OCI-M2 (cell line): ENCODE results near the gene AKAP8.
"Not testable (repeated sequence)": the region's sequence is repeated elsewhere in the genome, so short reads cannot be mapped to it uniquely, and the experiment has no call there.

ENCODE experiments used
- DNase-seq: peaks from one replicate; lab custom pipeline; 2025; ENCODE audit not compliant: unreplicated experiment; lab: John Stamatoyannopoulos, UW

Gene AKAP8

DNA sequence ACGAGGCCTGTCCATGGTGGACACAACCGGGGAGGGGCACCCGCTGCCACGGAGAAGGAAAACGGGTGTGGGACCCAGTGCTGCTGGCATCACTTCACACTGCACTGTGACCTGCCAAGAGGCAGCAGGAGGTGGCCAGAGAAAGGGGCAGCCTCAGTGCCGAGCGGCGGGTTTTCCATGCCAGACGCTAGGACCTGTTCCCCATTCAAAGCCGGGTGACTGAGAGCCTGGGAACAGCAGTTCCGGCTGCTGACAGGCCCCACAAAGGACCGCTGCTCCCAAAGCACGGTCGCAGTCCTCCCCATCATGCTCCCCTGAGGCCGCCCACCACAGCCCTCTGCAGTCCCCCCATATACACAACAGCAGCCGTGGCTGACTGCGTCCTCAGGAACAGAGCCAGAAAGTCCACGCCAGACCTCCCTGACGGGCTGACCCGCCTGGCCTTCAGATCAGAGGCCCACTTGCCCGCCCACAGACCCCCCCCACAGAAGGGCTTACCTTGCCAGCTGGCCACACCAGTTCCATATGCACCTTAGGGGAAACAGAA lies 5.4 kb downstream of the AKAP8 start:
- no peak for DNase-seq

DNA sequence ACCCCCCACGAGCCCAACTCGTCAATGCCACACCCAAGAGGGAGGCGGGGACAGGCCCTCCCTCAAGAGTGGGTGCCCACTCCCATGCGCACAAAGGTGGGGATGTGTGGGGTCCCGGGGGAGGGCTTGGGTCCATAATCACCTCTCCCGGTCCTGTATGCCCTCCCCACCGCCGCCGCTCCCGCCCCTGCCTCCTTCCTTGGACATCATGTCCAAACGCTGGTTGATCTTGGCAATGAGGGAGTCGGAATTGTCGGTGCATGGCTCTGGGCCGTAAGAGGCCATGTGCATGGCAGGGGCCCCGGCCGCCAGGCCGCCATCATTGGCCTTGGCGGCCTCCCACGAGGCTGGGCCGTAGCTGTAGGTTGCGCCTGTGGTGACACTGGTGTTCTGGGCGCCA lies 5.9 kb downstream of the AKAP8 start:
- no peak for DNase-seq

DNA sequence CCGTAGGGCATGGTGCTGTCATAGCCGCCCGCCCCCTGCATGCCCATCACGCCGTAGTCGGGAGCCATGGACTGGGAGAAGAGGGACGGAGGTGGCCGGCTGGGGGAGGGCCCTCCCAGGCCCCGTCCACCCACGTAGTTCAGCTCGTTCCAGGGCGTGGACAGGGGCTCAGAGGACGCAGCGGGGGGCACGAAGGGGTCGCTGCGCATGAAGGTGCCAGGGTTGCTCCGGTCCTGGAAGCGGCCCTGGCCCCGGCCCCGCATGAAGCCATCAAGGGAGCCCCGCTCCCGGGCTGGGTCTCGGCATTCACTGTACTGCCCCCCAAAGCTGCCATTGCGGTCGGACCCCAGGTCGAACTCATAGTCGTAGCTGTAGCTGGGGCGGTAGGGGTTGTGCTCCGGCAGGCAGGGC lies 6.7 kb downstream of the AKAP8 start:
- no peak for DNase-seq

DNA sequence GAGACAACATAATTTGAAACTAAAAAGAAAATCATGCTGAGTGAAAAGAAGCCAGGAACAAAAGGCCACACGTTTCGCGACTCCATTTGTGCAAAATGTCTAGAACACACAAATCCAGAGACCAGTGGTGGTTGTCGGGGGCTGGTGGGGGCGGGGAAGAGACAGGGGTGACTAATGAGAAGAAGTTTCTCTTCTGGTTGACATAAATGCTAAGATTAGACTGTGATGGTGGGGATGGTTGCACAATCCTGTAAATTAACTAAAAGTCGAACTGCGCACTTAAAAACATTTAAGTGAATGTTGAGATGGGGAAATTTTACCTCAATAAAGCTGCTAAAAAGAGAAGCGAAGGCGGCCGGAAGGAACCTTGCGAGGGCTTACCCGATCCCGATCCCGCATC lies 7.1 kb downstream of the AKAP8 start:
- no peak for DNase-seq

DNA sequence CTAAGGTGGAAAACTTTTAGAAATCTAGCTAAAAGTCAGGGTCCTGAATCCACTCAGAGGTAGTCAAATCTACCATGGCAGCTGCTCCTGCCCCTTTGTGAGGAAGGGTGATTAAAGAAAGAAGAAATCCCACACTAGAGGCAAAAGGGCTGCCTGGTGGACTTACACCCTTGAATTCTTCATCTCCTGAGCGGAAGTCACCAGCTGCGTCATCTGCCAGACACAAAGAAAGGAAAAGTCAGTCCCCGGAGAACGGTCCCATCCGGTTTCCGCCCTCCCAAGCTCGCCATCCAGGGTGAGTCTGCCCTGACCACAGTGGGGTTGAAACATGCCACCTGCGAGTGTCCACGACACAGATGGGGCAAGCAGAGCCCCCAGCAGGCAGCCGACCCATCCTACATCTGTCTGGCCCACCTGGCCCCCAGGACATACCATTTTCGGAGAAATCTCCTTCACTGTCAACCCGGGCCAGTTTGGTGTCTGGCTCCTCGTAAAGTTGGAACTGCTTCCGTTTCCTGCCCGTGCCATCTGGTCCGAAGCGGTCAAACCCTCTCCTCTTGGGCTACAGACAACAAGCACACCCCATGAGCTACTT lies 7.7 kb downstream of the AKAP8 start:
- DNase-seq = no peak

DNA sequence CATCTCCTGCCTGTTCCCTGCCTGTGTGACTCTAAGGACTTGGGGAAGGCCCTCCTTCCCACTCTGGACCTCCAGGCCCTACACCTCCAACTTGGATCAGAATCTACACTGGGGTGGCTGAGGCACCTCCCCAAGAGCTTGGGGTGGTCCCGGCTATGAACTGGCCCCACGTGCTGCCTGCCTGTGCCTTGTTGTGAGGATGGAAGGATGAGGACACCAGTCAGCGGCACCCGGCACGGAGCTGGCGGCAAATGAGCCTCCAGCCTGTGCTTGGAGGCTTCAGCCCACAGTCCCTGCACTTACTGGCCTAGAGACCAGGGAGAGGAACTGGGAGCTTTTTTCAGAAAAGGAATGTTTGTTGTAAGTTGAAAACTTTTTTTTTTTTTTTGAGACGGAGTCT lies 8.5 kb downstream of the AKAP8 start:
- DNase-seq = no peak

DNA sequence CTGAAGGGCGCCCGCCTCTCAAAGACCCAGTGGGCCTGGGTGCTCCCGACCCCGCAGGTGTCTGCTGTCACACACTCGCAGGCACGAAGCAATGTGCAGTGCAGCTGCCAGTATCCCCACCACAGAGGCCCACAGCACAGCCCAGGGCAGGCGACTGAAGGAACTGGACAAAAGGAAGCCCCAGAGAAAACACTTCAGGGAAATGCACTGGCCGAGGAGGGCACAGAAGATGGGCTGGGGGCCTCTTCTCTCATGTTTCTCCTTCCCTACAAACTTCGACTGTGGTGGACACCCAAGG lies 10.0 kb downstream of the AKAP8 start:
- no peak for DNase-seq

DNA sequence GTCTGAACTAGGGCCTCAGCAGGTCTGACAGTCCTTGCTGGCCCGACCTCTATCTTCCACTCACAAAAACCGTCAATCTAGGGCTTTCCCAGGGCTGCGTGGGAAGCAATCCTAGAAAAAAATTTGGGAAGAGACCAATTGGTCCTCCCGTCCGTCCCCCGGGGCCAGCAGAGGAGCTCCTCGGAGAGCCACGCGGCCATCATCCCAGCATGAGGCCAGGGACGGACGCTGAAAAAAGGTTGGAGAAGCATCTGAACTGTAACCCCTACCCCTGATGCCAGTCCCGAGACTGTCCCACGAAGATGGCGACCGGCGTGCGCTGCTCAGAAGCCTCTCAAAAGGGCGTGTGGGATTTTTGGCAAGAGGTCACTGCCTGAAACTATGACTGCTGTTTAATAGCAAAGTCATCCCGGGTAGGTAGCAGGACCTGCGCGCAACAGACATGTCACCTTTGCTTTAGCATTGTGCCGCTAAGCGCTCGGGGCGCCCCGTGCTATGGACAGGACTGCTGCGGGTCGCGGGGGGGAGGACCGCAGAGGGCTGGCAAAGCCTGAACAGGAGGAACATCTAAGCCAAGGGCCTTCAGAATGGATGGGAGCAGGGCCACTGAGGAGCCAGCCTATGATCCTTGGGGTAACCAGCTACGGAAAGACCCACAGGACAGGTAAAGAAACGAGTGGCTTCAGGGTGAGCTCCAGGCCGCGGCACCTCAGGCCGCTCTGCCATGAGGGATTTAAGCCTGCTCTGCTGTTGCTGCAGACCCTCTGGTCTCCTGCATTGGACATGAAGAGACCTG lies 10.6 kb downstream of the AKAP8 start:
- no peak for DNase-seq

DNA sequence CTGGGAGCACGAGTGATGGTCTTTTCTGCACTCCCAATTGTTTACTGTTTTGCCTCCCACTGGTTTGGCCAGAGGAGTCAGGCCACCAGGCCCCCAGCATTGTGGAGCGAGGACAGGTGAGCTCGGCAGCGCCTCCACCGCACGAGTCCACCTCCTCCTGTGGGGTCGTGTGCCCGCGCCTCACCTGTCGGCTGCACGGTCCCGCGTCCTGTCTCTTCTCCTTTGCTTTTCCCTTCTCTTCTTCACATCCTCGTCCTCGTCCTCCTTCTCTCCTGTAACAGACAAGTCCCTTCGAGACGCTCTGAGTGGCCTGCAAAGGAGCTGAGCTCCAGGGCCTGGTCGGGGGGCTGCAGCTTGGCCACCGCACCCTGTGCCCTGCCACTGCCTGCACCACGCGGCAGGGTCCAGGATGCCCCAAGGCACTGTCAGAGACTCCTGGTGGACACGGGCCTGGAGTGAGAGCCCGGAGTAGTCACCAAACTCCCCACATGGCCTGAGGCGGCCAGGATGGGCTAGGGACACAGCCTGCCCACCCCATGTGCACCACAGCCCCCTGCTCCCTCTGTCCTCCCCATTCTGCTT lies 11.4 kb downstream of the AKAP8 start:
- no peak for DNase-seq

DNA sequence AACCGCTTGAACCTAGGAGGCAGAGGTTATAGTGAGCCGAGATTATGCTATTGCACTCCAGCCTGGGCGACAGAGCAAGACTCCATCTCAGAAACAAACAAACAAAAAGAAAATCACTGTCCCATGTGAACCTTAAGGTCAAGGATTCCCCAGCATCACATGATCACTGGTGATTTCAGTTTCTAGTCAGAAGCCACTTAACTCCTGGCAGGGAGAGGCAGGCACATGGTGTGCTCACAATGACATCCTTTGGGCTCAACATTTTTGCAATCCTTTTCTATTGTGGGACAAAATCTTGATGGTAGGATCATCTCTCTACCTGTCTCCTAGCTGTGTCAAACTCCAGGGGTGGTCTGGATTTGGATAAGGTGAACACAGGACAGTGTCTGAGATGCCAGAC lies 12.1 kb downstream of the AKAP8 start:
- DNase-seq = no peak

DNA sequence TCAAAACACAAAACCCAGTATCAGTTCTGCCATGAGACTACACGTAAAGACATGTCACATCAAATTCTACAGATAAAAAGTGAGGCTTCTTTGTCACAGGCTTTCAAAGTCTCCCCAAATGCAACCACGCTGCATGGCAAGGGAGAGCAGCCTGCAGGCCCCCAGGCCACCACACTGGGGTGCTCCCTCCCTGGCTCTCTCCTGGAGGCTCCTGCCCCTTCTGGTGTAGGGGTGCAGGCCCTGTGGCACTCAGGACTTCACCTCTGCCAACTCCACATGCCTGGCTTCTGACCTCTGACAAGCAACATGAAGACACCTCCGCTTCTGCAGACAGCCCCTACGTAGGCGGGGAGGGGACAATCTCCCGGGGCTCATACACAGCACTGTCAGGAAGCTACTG lies 14.3 kb downstream of the AKAP8 start:
- DNase-seq = no peak

DNA sequence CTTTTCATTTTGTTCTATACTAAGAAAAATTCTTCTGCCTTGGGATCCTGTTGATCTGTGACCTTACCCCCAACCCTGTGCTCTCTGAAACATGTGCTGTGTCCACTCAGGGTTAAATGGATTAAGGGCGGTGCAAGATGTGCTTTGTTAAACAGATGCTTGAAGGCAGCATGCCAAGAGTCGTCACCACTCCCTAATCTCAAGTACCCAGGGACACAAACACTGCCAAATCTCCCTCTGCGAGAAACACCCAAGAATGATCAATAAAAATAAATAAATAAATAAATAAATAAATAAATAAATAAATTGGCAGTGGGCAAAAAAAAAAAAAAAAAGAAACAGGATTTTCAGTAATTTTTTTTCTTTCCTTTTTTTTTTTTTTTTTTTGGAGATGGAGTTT lies 15.8 kb downstream of the AKAP8 start:
- DNase-seq = not testable (repeated sequence)

DNA sequence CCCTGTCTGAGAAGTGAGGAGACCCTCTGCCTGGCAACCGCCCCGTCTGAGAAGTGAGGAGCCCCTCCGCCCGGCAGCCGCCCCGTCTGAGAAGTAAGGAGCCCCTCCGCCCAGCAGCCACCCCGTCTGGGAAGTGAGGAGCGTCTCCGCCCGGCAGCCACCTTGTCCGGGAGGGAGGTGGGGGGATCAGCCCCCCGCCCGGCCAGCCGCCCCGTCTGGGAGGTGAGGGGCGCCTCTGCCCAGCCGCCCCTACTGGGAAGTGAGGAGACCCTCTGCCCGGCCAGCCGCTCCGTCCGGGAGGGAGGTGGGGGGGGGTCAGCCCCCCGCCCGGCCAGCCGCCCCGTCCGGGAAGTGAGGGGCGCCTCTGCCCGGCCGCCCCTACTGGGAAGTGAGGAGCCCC lies 16.5 kb downstream of the AKAP8 start:
- not testable (repeated sequence) for DNase-seq

DNA sequence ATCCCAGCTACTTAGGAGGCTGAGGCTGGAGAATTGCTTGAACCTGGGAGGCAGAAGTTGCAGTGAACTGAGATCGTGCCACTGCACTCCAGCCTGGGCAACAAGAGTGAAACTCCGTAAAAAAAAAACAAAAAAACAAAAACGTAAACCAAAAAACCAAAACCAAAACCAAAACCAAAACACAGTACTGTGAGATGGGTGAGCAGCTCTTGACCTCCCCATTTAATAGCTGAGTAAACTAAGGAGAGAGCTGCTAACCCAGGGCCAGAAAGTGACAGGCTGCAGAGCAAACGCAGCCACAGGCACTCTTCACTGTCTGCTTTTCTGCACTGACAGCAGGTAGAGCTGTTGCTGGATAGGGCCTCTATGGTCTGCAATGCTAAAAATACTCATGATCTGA lies 19.6 kb downstream of the AKAP8 start:
- DNase-seq = not testable (repeated sequence)

DNA sequence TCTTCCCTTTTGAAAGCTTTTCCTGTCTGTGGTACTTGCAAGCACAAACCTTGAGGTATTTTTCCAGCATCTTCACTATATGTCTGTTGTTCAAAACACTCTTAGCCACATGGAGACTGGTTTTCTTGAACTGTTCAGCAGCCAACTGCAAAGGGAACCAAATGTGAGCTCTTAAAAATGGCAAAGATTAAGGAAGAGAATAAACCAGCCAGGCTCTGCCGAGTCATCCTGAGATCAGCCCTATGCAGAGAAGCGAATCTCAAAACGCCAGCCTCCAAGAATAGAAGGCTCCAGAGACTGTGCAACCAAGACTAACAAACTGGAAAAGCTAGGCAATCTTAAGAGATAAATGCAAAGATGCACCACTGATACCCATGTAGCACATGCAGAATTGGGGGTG lies 20.7 kb downstream of the AKAP8 start:
- no peak for DNase-seq

DNA sequence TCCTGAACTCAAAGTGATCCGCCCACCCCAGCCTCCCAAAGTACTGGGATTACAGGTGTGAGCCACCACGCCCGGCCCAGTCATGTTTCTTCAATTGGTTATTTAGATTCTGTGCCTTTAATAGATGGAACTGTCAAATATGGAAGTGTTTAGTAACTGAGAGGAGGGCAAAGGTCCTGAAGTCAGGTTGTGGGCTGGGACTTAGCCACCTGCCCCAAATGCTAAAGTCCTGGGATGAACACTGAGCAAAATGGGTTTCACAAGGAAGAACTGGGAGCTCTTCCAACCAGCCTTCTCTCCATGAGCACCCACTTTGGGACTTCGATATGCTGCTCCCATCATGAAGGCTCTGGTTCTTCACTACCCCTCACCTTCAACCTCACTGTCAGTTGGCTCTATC lies 21.7 kb downstream of the AKAP8 start:
- no peak for DNase-seq

DNA sequence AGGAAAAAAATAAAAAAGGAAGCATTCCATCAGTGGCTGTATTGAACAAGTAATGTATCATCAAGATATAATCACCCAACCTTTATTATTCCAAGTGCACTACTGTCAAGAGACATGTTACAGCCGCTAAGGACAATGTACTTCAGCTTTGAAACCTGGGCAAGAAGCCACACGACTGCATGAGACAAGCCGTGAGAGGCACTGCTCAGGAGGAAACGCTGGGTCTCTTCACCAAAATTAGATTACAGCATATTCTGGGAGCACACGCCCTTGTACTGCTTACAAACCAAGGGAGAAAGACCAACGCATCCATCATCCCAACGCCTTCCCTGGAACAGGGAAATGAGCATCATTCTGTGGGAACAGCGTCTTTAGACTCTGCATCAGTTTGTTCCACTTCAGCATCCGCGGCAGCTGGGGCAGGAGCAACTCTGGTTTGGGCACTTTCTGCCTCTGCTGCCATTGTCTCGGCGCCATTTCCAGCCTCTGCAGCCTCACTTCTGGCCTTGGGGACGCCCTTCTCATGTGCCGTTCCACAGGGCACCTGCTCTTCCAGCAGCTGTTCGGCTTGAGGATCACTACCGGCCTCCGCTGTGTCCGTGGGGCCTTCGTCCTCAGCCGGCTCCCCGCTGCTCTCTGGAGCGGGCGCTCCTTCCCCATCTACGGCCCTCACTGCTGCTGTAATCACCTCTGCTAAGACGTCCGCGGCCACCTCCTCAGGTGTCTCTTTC lies 24.9 kb downstream of the AKAP8 start:
- no peak for DNase-seq

DNA sequence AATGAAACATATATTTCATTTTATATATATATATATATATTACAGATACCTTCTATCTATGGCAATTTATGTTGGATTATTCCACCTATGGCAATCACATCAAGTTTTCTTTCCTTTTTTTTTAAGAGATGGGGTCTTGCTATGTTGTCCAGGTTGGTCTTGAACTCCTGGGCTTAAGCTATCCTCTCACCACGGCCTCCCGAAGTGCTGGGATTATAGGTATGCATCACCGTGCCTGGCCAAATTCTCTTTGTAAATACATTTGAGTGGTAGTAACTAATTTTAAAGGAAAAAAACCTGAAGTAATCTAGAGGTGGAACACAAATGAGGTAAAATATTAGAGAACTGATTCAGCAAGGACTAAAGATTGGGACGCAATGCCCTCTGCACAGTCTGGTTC lies 25.7 kb downstream of the AKAP8 start:
- DNase-seq = no peak

DNA sequence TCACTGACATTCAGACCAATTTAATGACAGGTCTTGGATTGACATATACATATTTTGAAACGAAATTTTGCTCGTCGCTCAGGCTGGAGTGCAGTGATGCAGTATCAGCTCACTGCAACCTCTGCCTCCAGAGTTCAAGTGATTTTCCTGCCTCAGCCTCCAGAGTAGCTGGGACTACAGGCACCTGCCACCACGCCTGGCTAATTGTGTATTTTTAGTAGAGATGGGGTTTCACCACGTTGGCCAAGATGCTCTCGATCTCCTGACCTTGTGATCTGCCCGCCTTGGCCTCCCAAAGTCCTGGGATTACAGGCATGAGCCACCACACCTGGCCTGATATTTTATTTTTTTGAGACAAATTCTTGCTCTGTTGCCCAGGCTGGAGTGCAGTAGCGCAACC lies 27.1 kb downstream of the AKAP8 start:
- DNase-seq = not testable (repeated sequence)

DNA sequence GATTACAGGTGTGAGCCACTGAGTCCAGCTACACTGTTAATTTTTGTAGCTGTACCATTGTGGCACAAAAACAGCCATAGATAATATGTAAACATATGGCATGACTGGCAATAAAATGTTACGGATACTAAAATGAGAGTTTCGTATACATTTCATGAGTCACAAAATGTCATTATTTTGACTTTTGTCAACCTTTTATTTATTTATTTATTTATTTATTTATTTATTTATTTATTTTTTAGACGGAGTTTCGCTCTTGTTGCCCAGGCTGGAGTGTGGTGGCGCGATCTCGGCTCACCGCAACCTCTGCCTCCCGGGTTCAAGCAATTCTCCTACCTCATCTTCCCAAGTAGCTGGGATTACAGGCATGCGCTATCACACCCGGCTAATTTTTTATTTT lies 38.3 kb downstream of the AKAP8 start:
- not testable (repeated sequence) for DNase-seq

DNA sequence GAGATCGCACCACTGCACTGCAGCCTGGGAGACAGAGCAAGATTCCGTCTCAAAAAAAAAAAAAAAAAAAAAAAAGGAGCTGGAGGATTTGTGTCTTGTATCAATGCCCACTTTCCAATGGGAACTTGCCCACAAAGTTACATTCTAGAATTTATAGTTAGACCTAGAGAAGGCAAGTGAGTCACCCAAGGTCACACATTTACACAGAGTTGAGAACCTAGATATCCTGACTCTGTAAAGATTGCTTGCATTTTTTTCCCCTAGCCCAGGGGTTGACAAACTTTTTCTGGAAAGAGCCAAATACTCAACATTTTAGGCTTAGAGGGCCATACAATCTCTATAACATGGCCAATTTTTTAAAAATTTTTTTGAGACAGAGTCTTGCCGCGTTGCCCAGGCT lies 39.5 kb downstream of the AKAP8 start:
- DNase-seq = no peak

DNA sequence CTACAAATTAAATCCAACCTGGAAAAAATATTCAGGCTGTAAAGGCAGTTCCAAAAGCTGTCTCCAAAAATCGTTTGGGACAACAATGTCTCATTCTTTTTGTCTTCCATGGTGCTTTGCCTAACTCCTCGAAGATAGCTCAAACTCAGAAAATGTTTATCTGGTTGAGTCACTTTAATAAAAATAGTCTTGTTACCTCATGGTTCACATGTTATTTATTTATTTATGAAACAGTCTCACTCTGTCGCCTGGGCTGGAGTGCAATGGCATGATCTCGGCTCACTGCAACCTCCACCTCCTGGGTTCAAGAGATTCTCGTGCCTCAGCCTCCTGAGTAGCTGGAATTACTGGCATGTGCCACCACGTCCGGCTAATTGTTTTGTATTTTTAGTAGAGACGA lies 42.4 kb downstream of the AKAP8 start:
- DNase-seq = no peak
